Calu3 (cell line): ENCODE measurements around the gene TNP2. TPM values are rescaled to one million over a fixed set of nuclear protein-coding genes. Genes with fewer than 3 reads are reported as not detected.
A peak's percentile ranks its signal among the peaks of the same experiment; 100 is the strongest.

Source experiments
- BruUV-seq: library from RNA; stranded (reverse); fragments of 400-500 nt; replicated peaks from 2 replicates; lab custom pipeline; 2021; lab: Mats Ljungman, UMichigan
- CTCF ChIA-PET: fragments of 300-600 bp; sonication (Branson Sonifier 250); formaldehyde crosslinking; loops from one replicate; lab custom pipeline; 2022; ENCODE audit warnings: antibody characterized with exemption; lab: Charles Lee
- DNase-seq: peaks from one replicate; pipeline ENCODE4 v3.0.0; 2022
- H3K27ac Mint-ChIP-seq: one replicate; pipeline ENCODE4 v1.8.0; 2022; ENCODE audit warnings: mixed read lengths; ENCODE audit not compliant: unreplicated experiment
- H3K27me3 Mint-ChIP-seq: one replicate; pipeline ENCODE4 v1.8.0; 2022; ENCODE audit warnings: mixed read lengths; ENCODE audit not compliant: unreplicated experiment
- H3K36me3 Mint-ChIP-seq: one replicate; pipeline ENCODE4 v1.8.0; 2022; ENCODE audit warnings: mild to moderate bottlenecking, moderate library complexity, mixed read lengths; ENCODE audit not compliant: insufficient read depth, unreplicated experiment
- H3K4me1 Mint-ChIP-seq: one replicate; pipeline ENCODE4 v1.8.0; 2022; ENCODE audit warnings: mild to moderate bottlenecking, low read depth, mixed read lengths; ENCODE audit not compliant: unreplicated experiment
- H3K4me3 Mint-ChIP-seq: one replicate; pipeline ENCODE4 v1.8.0; 2022; ENCODE audit warnings: mild to moderate bottlenecking, low read depth, moderate library complexity, mixed read lengths; ENCODE audit not compliant: unreplicated experiment
- H3K9me3 Mint-ChIP-seq: one replicate; pipeline ENCODE4 v1.8.0; 2022; ENCODE audit warnings: low read depth, mixed read lengths; ENCODE audit not compliant: unreplicated experiment
- CTCF ChIP-seq: fragments of 200-600 bp; IDR thresholded peaks from one replicate; pipeline ENCODE4 v1.8.0; 2022; ENCODE audit warnings: antibody characterized with exemption; ENCODE audit not compliant: unreplicated experiment
- intact Hi-C: fragments of 100-400 bp; cut with micrococcal nuclease; formaldehyde crosslinking; loops from one replicate; pipeline ENCODE4 v1.10.0; 2022; ENCODE audit not compliant: unreplicated experiment
- total RNA-seq: library from RNA; stranded (reverse); gene quantifications from 2 replicates; pipeline ENCODE4 v1.2.3, GENCODE V29; 2022

Gene TNP2
- total RNA-seq, 1 experiment from 2014 or later = not detected

DNA sequence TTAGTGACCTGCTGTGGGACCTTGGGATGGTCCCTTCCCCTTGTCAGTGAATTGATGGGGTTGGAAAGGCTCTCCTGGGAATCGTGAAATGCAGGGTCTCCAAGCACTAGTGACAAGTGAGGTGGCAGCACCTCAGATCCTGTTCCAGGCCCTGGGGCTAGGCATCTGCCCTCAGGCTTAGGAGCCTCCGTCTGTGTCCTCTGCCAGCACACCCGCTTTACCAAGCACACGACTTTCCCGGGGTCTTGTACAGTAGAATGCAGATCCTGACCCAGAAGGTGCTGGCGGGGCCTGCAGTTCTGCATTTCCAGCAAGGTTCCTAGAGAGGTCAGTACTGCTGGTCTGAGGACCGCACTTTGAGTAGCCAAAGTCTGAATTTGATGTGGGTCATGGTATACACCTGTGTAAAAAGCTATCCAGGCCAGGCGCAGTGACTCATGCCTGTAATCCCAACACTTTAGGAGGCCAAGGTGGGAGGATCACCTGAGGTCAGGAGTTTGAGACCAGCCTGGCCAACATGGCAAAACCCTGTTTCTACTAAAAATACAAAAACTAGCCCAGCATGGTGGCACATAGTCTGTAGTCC is 45.3 kb upstream of the TNP2 start:
- Mint-ChIP-seq H3K4me1 (peaks cover 10% of the 10 kb centered on the region), H3K27ac (no peak overlapping the region), H3K9me3 (no peaks in the 10 kb centered on the region), H3K27me3 (no peaks in the 10 kb centered on the region), H3K4me3 (no peak overlapping the region), H3K36me3 (no peaks in the 10 kb centered on the region)
- TF ChIP-seq CTCF = no peak
- DNase-seq = no peak
- CTCF ChIA-PET = no interaction called here
- intact Hi-C loops = no loop called here
- no TSS peak for BruUV-seq

DNA sequence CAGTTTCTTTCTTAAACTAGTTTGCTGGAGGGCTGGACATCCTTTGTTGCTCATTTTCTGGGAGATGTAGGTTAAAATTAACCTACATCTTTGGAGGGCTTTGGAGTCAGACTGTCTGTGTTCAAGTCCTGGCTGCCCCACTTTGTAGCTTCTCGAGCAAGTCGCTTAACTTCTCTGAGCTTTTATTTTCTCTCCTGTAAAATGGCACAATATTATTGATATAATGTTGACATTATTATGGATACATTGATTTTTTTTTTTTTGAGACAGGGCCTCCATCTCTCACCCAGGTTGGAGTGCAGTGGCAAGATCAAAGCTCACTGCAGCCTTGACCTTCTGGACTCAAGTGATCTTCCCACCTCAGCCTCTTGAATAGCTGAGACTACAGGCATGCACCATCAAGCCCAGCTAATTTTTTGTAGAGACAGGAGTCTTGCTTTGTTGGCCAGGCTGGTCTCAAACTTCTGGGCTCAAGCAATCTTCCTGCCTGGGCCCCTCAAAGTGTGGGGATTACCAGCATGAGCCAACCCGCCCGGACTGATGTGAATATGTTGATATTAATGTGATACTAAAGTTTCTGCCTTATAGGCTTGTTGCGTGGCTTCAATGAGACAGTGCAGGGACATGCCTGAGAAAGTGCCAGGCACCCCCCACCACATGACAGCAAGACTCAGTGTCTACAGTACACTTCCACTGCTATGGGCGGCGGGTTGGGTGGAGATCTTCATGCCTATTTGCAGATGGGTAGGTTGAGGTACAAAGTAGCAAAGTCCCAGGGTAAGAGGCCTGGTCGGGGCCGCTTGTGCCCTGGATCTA is 44.6 kb upstream of the TNP2 start:
- Mint-ChIP-seq H3K27ac (no peak overlapping the region), H3K4me3 (no peak overlapping the region)

DNA sequence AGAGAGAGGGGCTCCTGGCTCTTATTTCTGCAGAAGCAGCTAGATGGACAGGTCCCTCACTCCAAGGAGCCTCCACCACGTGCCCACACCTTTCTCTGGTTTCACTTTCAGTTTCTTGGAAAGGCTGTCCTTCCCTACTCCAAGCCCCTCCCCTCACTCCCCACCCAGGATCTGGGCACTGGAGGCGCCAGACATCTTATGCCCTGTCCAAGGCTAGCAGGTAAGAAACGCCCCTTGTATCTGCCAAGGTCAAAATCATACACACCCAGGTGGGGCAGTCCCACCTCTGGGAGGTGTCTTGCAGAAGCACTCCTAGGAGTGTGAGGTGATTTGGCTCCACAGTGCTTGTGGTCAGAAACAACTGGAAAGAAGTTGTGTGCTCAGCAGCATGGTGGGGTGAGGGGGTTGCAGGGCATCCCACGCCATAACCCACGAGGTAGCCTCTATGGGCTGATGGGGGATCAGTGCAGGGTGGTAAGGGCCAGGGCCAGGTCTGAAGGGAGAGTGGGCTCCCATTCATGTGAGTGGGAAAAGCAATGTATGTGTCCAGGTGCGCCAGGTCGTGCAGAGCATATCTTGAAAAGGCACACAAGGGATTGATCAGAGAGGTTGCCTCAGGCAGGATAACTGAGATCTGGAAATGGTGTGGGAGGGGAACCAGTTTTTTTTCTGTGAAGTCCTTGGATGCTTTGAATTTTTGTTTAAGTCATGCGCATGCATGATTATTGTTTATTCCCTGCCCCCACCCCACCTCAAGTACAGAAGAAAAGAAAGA is 43.8 kb upstream of the TNP2 start:
- Mint-ChIP-seq H3K9me3 (no peaks in the 10 kb centered on the region), H3K4me3 (peak overlapping the region; percentile 6), H3K27me3 (no peaks in the 10 kb centered on the region), H3K4me1 (peaks cover 10% of the 10 kb centered on the region), H3K27ac (no peak overlapping the region), H3K36me3 (no peaks in the 10 kb centered on the region)
- TSS peak; percentile 58 for BruUV-seq
- peak; percentile 71 for DNase-seq
- intact Hi-C loops = no loop called here
- CTCF ChIA-PET = no interaction called here
- no peak for TF ChIP-seq CTCF

More for the DNA sequence above, 44.6 kb upstream of the TNP2 start:
- intact Hi-C loops = no loop called here
- no peaks in the 10 kb centered on the region for H3K27me3 Mint-ChIP-seq
- no peaks in the 10 kb centered on the region for H3K36me3 Mint-ChIP-seq
- no TSS peak for BruUV-seq
- peaks cover 10% of the 10 kb centered on the region for H3K4me1 Mint-ChIP-seq
- H3K9me3 Mint-ChIP-seq = no peaks in the 10 kb centered on the region
- DNase-seq = no peak
- CTCF ChIA-PET = no interaction called here
- no peak for TF ChIP-seq CTCF

DNA sequence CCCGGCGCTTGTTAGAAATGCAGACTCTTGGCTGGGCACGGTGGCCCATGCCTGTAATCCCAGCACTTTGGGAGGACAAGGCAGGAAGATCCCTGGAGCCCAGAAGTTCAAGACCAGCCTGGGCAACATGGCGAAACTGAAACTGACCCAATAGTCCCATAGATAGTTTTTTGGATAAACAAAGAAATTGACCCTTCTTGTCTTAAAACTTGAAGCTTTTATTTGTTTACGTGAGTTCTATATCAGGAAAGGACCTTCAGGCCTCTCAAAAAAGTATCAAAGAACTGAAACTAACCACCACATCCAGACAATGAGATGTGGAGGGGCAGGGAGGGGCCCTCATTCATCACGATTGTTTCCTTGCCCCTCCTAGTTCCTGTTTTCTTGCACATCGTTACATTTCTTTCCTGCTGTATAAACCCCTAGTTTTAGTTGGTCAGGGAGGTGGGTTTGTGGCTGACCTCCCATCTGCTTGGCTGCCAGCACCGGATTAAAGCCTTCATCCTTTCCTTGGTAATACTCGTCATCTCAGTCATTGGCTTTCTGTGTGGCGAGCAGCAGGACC is 42.0 kb upstream of the TNP2 start:
- CTCF ChIA-PET = no interaction called here

More for the DNA sequence above, 42.0 kb upstream of the TNP2 start:
- intact Hi-C loops = no loop called here
- BruUV-seq = no TSS peak
- no peaks in the 10 kb centered on the region for H3K36me3 Mint-ChIP-seq
- H3K27ac Mint-ChIP-seq = no peak overlapping the region
- H3K9me3 Mint-ChIP-seq = no peaks in the 10 kb centered on the region
- H3K4me3 Mint-ChIP-seq = no peak overlapping the region
- H3K27me3 Mint-ChIP-seq = peaks cover 7% of the 10 kb centered on the region
- no peak for DNase-seq
- H3K4me1 Mint-ChIP-seq = peaks cover 17% of the 10 kb centered on the region
- TF ChIP-seq CTCF = no peak
